ENCODE results near the gene TAF1C.

DNA sequence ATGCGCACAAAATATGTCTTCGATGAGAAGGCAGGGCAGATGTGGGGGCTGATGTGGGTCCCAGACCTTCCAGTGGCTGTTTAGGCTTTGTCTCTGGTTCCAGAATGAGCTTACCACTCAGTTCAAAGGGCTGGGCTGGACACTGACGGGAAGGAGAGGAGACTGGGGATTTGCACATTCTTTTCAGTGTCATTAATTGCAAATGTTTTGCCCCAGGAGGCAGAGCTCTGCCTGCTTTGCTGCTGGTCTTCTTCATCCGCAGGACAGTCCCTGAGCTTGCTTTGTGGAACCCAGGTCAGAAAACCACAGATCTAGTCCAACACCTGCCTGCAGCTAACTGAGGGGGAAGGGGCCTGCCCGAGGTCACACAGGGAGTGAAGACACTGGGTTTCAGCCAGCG lies 32.1 kb upstream of the TAF1C start:
- TF ChIP-seq EP300 (IDR thresholded peaks at IDR 0.05) = no peak
- TF ChIP-seq, protein P1, sequence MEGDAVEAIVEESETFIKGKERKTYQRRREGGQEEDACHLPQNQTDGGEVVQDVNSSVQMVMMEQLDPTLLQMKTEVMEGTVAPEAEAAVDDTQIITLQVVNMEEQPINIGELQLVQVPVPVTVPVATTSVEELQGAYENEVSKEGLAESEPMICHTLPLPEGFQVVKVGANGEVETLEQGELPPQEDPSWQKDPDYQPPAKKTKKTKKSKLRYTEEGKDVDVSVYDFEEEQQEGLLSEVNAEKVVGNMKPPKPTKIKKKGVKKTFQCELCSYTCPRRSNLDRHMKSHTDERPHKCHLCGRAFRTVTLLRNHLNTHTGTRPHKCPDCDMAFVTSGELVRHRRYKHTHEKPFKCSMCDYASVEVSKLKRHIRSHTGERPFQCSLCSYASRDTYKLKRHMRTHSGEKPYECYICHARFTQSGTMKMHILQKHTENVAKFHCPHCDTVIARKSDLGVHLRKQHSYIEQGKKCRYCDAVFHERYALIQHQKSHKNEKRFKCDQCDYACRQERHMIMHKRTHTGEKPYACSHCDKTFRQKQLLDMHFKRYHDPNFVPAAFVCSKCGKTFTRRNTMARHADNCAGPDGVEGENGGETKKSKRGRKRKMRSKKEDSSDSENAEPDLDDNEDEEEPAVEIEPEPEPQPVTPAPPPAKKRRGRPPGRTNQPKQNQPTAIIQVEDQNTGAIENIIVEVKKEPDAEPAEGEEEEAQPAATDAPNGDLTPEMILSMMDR (IDR thresholded peaks at IDR 0.05) = no peak
